SK-N-MC (cell line): ENCODE measurements around the gene RELN.

Experiments used
- DNase-seq: peaks from one replicate; pipeline ENCODE4 v3.0.0-alpha.2; 2011; ENCODE audit warnings: low read depth, low spot score
- H3K27ac ChIP-seq: fragments of 200-600 bp; sonication (generic); 2 replicates; pipeline ENCODE4 v1.5.1; 2016; ENCODE audit warnings: mixed run types
- H3K36me3 ChIP-seq: fragments of 200-600 bp; sonication (generic); 2 replicates; pipeline ENCODE4 v1.6.1; 2017; ENCODE audit warnings: antibody characterized with exemption, low read length, mixed read lengths; ENCODE audit not compliant: insufficient read depth
- H3K4me3 ChIP-seq: fragments of 200-600 bp; sonication (generic); 2 replicates; pipeline ENCODE4 v1.5.1; 2016
- H3K9ac ChIP-seq: fragments of 200-600 bp; sonication (generic); 2 replicates; pipeline ENCODE4 v1.8.0; 2017; ENCODE audit warnings: mixed run types, mixed read lengths; ENCODE audit not compliant: insufficient read length
- H3K9me3 ChIP-seq: fragments of 200-600 bp; sonication (generic); 2 replicates; pipeline ENCODE4 v1.6.1; 2017; ENCODE audit warnings: low read depth, mild to moderate bottlenecking, antibody characterized with exemption, low read length, moderate library complexity, mixed read lengths
- EZH2 ChIP-seq: fragments of 200-600 bp; sonication (generic); IDR thresholded peaks from one replicate; pipeline ENCODE4 v1.6.1; 2017; ENCODE audit warnings: antibody characterized with exemption
- FOXP2 ChIP-seq: optimal IDR thresholded peaks from 2 replicates; pipeline ENCODE3; 2011; ENCODE audit warnings: mild to moderate bottlenecking, moderate library complexity; ENCODE audit not compliant: insufficient read depth; ENCODE audit errors: extremely low read length, control extremely low read depth
- POLR2AphosphoS5 ChIP-seq: IDR thresholded peaks from 2 replicates; pipeline ENCODE4 v1.6.1; 2012; ENCODE audit warnings: mild to moderate bottlenecking, low read depth, low read length, borderline replicate concordance

The RELN gene

DNA sequence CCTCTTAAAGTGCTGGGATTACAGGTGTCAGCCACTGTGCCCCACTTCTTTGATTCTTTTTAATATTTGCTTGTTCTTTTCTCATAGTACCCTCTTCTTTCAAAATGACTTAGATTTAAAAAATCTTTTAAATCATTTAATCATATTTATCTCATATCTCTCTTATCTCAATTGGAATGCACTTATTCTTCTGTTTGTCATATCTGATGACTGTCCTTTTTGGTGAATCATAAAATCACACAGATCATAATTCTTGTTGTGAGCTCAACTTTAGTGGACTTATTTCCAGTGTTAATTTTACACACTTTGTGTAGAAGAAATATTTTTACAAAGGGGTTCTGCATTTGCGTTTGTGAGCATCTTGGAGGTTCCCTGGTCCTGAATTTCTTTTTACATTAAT lies 323.1 kb downstream of the RELN start:
- TF ChIP-seq FOXP2 (no peak), POLR2AphosphoS5 (no peak), EZH2 (no peak)
- no peak overlapping the region for H3K4me3 ChIP-seq
- DNase-seq: no peak
- no peak overlapping the region for H3K27ac ChIP-seq
- no peak overlapping the region for H3K9ac ChIP-seq
- H3K36me3 ChIP-seq: no peaks in the 10 kb centered on the region
- no peaks in the 10 kb centered on the region for H3K9me3 ChIP-seq

DNA sequence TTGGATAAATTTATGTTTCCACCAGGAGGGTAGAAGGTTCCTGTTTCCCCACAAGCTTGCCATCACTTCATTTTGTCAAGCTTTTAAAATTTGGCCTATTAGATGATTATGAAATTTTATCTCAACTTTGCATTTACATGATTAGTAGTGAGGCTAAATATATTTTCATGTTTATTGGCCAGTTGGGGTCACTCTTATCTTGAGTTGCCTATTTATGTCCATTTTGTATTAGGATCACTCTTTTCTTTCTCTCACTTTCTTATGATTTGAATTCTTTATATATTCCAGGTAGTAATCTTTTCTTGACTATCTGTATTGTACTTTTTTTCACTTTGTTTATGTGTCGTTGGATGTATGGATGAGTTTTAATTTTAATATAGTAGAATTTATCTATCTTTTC lies 324.9 kb downstream of the RELN start:
- Histone ChIP-seq H3K9ac (no peak overlapping the region), H3K4me3 (no peak overlapping the region), H3K36me3 (no peaks in the 10 kb centered on the region), H3K27ac (no peak overlapping the region), H3K9me3 (no peaks in the 10 kb centered on the region)
- no peak for DNase-seq
- no peak for TF ChIP-seq FOXP2
- no peak for TF ChIP-seq POLR2AphosphoS5
- TF ChIP-seq EZH2: no peak

DNA sequence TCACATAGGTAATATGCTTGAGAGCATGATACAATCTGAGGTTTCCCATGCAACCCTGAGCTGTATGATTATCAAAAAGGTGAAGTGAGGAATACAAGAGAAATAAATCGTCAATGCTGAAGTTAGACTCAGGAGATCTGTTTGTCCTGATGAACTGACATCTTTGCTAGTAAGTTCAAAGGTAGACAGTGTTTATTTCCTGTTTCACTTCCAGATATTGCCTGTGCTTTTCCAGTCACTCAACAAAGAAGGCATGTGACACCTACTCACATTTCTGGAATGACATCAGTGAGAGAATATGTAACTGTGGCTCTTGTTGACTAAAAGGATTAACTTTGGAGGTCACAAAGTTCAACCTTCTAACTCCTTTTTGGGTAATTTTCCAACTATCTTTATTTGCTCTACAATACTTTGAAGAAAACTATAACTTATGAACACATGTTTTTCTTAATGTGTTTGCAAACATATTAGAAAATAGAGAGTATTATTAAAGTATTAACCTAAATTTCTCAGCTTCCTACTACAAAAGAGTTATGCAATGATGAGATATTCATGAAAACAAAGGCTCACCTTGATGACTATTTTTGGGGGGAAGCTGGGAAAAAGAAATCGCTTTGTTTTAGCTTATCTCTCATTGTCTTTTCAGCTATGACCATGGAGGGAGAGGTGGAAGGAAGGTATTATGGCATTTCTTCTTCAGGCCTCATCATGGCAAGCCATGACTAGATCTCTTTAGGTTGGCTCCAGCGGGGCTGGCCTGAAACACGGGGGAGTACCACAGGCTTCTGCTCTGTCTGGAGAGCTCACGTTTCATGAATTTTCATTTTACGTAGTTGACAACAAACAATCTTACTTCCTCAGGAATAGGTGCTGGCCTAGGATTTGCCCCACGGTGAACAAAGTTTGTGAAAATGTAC lies 328.7 kb downstream of the RELN start:
- Histone ChIP-seq H3K4me3 (no peak overlapping the region), H3K36me3 (no peaks in the 10 kb centered on the region), H3K27ac (no peak overlapping the region), H3K9ac (no peak overlapping the region), H3K9me3 (no peaks in the 10 kb centered on the region)
- TF ChIP-seq POLR2AphosphoS5: no peak
- no peak for TF ChIP-seq FOXP2
- no peak for TF ChIP-seq EZH2
- no peak for DNase-seq

DNA sequence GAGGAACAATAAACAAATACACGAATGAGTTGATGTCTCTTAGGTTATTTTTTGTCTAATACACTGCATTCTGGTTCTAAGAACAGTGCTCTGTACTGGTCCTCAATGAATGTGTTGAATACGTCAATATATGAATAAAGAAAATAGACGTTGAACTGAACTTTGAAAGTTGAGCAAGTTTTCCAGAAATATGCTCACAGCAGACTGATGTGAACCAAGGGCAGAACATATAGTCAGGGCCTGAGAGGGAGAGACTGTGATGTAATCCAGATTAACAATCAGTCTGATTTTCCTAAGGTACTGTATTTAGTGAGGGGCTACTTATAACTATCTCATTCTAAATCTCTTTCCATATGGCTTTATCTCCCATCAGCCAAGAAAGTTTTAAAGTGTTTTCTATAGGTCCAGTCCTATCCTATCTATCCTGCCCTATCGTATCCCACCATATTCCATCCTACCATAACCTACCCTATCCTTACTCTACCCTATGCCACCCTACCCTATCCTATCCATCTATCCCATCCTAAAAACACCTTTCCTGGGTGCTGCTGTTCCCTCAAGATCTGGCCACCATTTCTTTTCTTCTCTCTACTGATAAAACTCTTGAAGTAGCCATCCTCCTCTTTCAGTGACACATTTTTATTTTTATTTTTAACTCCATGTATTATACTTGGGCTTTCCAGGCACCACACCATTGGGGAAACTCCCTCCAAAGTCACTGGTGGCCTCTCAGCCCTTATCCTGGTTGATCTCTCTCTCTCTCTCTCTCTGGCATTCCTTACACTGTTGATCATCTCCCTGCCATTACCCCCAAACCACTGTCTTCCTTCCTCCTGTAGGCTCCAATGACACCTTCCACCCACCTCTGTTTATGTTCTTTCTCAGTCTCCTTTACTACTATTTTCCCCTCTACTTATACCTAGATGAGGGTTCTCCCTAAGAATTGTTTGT lies 331.1 kb downstream of the RELN start:
- TF ChIP-seq POLR2AphosphoS5 (no peak), FOXP2 (no peak), EZH2 (no peak)
- Histone ChIP-seq H3K4me3 (no peak overlapping the region), H3K27ac (no peak overlapping the region), H3K9ac (no peak overlapping the region), H3K9me3 (no peaks in the 10 kb centered on the region), H3K36me3 (no peaks in the 10 kb centered on the region)
- DNase-seq: no peak

DNA sequence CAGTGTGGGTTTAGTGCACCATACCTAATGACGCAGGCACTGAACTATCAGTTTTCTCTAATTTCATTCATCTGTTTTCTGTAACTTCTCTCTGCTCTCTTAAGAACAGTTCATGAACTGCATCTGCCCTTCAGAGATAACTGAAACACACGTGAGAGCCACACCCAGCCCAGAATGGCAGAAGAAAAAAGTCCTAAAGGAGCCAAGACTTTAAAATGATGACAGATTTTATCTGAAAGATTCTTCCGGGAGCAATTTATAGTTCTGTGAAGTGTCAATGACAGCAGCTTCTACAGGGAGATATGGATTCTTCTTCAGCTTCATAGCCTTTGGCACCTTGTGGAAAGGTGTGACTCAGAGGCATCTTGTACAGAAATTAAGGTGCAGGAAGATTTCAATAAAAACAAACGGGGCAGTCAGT lies 332.0 kb downstream of the RELN start:
- no peaks in the 10 kb centered on the region for H3K36me3 ChIP-seq
- no peak for DNase-seq
- no peak overlapping the region for H3K9ac ChIP-seq
- no peak overlapping the region for H3K4me3 ChIP-seq
- TF ChIP-seq FOXP2 (no peak), POLR2AphosphoS5 (no peak), EZH2 (no peak)
- no peaks in the 10 kb centered on the region for H3K9me3 ChIP-seq
- no peak overlapping the region for H3K27ac ChIP-seq

DNA sequence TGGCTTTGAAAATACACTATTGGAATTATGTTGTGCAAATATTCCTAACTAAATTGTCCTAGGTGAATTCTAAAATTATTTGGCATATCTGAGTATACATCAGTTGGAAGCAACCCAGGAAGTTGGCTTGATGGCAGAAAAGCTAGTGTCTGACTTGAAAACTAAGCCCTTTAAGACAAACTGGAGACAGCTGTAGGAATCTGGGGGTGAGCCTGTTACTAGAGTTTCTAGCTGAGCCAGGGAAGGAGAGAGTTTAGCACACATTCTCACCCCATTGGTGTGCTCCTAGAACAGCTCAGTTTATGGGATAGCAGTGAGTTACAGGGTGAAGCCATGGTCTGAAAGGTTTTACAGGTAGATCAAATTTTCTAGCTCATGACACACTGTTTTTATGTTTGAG lies 333.2 kb downstream of the RELN start:
- no peaks in the 10 kb centered on the region for H3K36me3 ChIP-seq
- no peak overlapping the region for H3K27ac ChIP-seq
- TF ChIP-seq FOXP2 (no peak), POLR2AphosphoS5 (no peak), EZH2 (no peak)

DNA sequence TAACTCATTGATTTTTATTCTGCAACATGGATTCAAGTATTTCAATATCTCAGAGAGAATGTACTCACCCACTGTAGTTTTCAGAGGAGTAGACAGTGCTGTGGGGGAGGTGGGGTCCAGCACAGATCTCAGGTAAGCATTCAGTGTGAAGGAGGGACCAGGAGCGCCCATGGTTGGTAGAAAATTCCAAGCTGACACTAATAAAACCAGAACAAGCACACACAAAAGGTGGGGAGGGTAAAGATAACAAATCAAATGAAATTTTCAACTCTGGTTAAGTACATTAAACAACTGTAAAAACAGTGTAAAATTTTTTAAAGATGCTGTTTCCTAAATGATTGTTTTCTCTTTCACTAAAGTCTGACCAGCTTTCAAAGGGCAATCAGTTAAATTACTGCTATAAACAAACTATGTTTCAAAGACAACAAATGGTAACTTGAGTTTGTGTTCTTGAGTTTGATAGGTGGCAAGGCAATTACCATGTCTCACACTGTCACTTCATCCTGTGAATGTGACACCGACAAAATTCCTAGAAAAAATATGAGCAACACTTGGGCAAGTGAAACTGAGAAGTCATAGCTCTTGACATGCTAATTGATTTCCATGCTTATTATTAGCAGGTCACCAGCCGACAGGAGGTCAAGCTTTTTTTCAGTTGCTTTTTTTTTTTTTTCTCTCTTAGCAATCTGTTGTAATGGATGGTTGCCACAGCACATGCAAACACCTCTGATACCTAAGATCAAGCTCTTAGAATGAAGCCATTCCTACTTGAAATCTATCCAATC lies 337.7 kb downstream of the RELN start:
- DNase-seq: no peak
- Histone ChIP-seq H3K4me3 (no peak overlapping the region), H3K27ac (no peak overlapping the region), H3K9me3 (no peaks in the 10 kb centered on the region), H3K36me3 (no peaks in the 10 kb centered on the region), H3K9ac (no peak overlapping the region)
- no peak for TF ChIP-seq EZH2
- TF ChIP-seq FOXP2: no peak

More for the DNA sequence above, 333.2 kb downstream of the RELN start:
- no peak overlapping the region for H3K9ac ChIP-seq
- H3K9me3 ChIP-seq: no peaks in the 10 kb centered on the region
- H3K4me3 ChIP-seq: no peak overlapping the region
- no peak for DNase-seq
